ENCODE data around the gene MAML3.
A peak's percentile ranks its signal among the peaks of the same experiment; 100 is the strongest.

The MAML3 gene

GRCh38 chr4:140054861-140055260, 99.1 kb downstream of the MAML3 start:
- DNase-seq (ENCODE audit: low read depth in 1 of 2, low spot score in 1 of 2), result no peak
- Histone ChIP-seq H3K27ac (replicated peaks) (peak overlapping the region; percentile 83), H3K27me3 (ENCODE audit: insufficient read depth, poor library complexity, severe bottlenecking) (no peaks in the 10 kb centered on the region), H3K4me3 (replicated peaks; ENCODE audit: insufficient read depth, low read length) (no peak overlapping the region)
- TF ChIP-seq SPI1 (IDR thresholded peaks at IDR 0.05; ENCODE audit: borderline replicate concordance, low read depth) (no peak), POLR2AphosphoS5 (IDR thresholded peaks at IDR 0.05; ENCODE audit: low read depth) (no peak), GABPA (IDR thresholded peaks at IDR 0.05; ENCODE audit: low read depth) (no peak), REST (IDR thresholded peaks at IDR 0.05; ENCODE audit: insufficient replicate concordance, low read depth) (no peak), CTCF (IDR thresholded peaks at IDR 0.05; ENCODE audit: insufficient read depth, low read length) (no peak)

- Histone ChIP-seq H3K4me3 (replicated peaks; ENCODE audit: insufficient read depth, low read length) (no peak overlapping the region), H3K27me3 (ENCODE audit: insufficient read depth, poor library complexity, severe bottlenecking) (no peaks in the 10 kb centered on the region), H3K27ac (replicated peaks) (peak overlapping the region; percentile 83)
- TF ChIP-seq REST (IDR thresholded peaks at IDR 0.05; ENCODE audit: insufficient replicate concordance, low read depth) (no peak), POLR2AphosphoS5 (IDR thresholded peaks at IDR 0.05; ENCODE audit: low read depth) (no peak), SPI1 (IDR thresholded peaks at IDR 0.05; ENCODE audit: borderline replicate concordance, low read depth) (no peak), CTCF (IDR thresholded peaks at IDR 0.05; ENCODE audit: insufficient read depth, low read length) (no peak), GABPA (IDR thresholded peaks at IDR 0.05; ENCODE audit: low read depth) (no peak)
- DNase-seq (ENCODE audit: low read depth in 1 of 2, low spot score in 1 of 2), result no peak
These were observed 100.8 kb downstream of the MAML3 start for GRCh38 chr4:140053185-140053584.

- no peak overlapping the region for H3K27ac ChIP-seq (replicated peaks)
- DNase-seq (ENCODE audit: low read depth in 1 of 2, low spot score in 1 of 2), result peak in 1 of 2 experiments; percentile 51
- no peaks in the 10 kb centered on the region for H3K27me3 ChIP-seq (ENCODE audit: insufficient read depth, poor library complexity, severe bottlenecking)
- TF ChIP-seq CTCF (IDR thresholded peaks at IDR 0.05; ENCODE audit: insufficient read depth, low read length) (peak; percentile 36), POLR2AphosphoS5 (IDR thresholded peaks at IDR 0.05; ENCODE audit: low read depth) (no peak)
- H3K4me3 ChIP-seq (replicated peaks; ENCODE audit: insufficient read depth, low read length), result no peak overlapping the region
These were observed 101.9 kb downstream of the MAML3 start for GRCh38 chr4:140052050-140052449.

Measured in HL-60 (cell line).